Cardiac muscle cell (in vitro differentiated cells and primary cell): ENCODE results near the gene DDC. TPM values are rescaled to one million over a fixed set of nuclear protein-coding genes. Genes with fewer than 3 reads are reported as not detected.

Experiments used
- DNase-seq, 2 donors: peaks; one replicate each; pipeline versions ENCODE4 v3.0.0 to v3.0.0-alpha.2; 2010 to 2017; ENCODE audit warnings: low read depth in 1 of 2, low spot score in 1 of 2
- H3K27ac ChIP-seq: fragments of 200-600 bp; sonication (generic); 2 replicates; pipeline ENCODE4 v1.5.1; 2016
- H3K27me3 ChIP-seq: fragments of 200-600 bp; sonication (generic); 2 replicates; pipeline ENCODE4 v1.6.0; 2016; ENCODE audit warnings: control low read depth
- H3K36me3 ChIP-seq: fragments of 200-600 bp; sonication (generic); 2 replicates; pipeline ENCODE4 v1.5.1; 2016; ENCODE audit warnings: control low read depth
- H3K4me1 ChIP-seq: fragments of 200-600 bp; sonication (generic); 2 replicates; pipeline ENCODE4 v1.8.1; 2017; ENCODE audit warnings: low read depth, mild to moderate bottlenecking, mixed run types
- H3K4me3 ChIP-seq: fragments of 200-600 bp; sonication (generic); 2 replicates; pipeline ENCODE4 v1.5.1; 2016; ENCODE audit warnings: mild to moderate bottlenecking
- H3K9me3 ChIP-seq: fragments of 200-600 bp; sonication (generic); 2 replicates; pipeline ENCODE4 v1.5.1; 2017; ENCODE audit warnings: low read depth, mild to moderate bottlenecking, control low read depth
- polyA plus RNA-seq: library from polyadenylated mRNA; unstranded; fragments of >200 nt; fragmentation: Nextera tagmentation; extraction: Ambion mirVana; gene quantifications from 2 replicates; pipeline ENCODE4 v1.2.1, GENCODE V29; 2016
- total RNA-seq: library from RNA; depleted of rRNA; stranded (reverse); fragments of >200 nt; gene quantifications from 2 replicates; pipeline ENCODE4 v1.2.3, GENCODE V29; 2016
- TF ChIP-seq, protein P1 (sequence below): IDR thresholded peaks from 2 replicates; pipeline ENCODE4 v1.5.1; 2012; ENCODE audit warnings: low read depth, mild to moderate bottlenecking, low read length

DDC gene
- total and polyA plus RNA-seq, 2 experiments from 2014 or later: not detected

DNA sequence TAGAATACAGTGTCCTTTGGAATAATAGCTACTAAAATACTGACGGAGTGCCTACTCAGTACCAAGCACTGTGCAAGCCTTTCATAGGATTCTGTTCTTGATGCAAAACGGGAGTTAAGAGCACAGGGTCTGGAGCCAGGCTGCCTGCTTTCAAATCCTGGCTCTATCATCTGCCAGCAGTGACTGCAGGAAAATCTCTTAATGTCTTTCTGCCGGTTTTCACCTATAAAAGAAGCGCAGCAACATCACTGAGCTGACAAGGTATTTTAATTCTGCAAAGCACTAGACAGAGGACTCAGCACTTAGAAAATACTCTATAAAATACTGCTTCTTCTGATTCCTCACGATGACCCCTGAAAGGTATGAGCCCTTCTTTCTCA is 115.7 kb downstream of the DDC start:
- Histone ChIP-seq H3K27ac (no peak overlapping the region), H3K9me3 (no peaks in the 10 kb centered on the region), H3K4me1 (no peaks in the 10 kb centered on the region), H3K36me3 (no peaks in the 10 kb centered on the region), H3K4me3 (peak overlapping the region; percentile 58), H3K27me3 (peaks cover 7% of the 10 kb centered on the region)
- TF ChIP-seq, protein P1, sequence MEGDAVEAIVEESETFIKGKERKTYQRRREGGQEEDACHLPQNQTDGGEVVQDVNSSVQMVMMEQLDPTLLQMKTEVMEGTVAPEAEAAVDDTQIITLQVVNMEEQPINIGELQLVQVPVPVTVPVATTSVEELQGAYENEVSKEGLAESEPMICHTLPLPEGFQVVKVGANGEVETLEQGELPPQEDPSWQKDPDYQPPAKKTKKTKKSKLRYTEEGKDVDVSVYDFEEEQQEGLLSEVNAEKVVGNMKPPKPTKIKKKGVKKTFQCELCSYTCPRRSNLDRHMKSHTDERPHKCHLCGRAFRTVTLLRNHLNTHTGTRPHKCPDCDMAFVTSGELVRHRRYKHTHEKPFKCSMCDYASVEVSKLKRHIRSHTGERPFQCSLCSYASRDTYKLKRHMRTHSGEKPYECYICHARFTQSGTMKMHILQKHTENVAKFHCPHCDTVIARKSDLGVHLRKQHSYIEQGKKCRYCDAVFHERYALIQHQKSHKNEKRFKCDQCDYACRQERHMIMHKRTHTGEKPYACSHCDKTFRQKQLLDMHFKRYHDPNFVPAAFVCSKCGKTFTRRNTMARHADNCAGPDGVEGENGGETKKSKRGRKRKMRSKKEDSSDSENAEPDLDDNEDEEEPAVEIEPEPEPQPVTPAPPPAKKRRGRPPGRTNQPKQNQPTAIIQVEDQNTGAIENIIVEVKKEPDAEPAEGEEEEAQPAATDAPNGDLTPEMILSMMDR: no peak
- DNase-seq: no peak

DNA sequence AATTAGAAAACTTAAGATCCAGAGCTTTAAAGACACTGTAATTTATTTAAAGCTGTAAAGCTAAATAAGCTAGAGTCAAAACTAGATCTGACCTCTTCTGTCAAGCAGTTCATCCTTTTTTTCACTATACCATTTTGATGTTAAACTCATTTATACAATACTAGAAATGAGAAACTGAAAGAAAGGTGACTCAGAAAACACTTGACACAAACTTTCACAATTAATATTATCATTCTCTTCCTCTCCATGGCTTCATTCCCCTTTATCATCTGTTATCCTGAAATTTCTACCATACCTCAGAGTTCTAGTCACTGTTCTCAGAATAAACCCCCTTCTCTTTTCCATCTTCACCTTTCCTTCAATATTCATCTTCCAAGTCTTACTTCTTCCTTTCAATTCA is 116.4 kb downstream of the DDC start:
- Histone ChIP-seq H3K36me3 (no peaks in the 10 kb centered on the region), H3K9me3 (no peaks in the 10 kb centered on the region), H3K27ac (no peak overlapping the region), H3K4me1 (no peaks in the 10 kb centered on the region), H3K4me3 (no peak overlapping the region), H3K27me3 (peaks cover 6% of the 10 kb centered on the region)
- TF ChIP-seq, protein P1: no peak
- DNase-seq: no peak

DNA sequence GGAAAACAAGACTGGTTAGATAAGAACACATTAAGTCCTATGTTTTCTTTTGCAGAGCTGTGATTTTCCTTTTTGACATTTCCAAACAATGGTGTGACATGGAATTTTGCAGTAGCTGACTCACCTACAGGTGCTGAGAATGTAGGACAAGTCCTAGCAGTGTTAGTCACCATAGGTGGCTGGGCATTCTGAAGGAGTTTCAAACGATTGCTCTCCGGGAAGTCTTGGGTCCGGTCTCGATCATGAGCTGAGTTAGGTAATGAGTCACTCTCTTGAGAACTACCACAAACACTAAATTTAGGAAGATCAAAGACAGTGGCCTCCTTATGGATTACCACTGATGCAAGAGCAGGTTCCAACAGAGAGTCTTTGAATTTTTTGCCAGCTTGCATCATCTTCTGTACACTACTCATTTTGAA is 118.7 kb downstream of the DDC start:
- no peak overlapping the region for H3K4me3 ChIP-seq
- DNase-seq: peak in 1 of 2 donors; percentile 22
- H3K4me1 ChIP-seq: no peaks in the 10 kb centered on the region
- H3K9me3 ChIP-seq: no peaks in the 10 kb centered on the region
- no peak overlapping the region for H3K27ac ChIP-seq
- TF ChIP-seq, protein P1: no peak
- H3K27me3 ChIP-seq: no peaks in the 10 kb centered on the region
- H3K36me3 ChIP-seq: no peaks in the 10 kb centered on the region

DNA sequence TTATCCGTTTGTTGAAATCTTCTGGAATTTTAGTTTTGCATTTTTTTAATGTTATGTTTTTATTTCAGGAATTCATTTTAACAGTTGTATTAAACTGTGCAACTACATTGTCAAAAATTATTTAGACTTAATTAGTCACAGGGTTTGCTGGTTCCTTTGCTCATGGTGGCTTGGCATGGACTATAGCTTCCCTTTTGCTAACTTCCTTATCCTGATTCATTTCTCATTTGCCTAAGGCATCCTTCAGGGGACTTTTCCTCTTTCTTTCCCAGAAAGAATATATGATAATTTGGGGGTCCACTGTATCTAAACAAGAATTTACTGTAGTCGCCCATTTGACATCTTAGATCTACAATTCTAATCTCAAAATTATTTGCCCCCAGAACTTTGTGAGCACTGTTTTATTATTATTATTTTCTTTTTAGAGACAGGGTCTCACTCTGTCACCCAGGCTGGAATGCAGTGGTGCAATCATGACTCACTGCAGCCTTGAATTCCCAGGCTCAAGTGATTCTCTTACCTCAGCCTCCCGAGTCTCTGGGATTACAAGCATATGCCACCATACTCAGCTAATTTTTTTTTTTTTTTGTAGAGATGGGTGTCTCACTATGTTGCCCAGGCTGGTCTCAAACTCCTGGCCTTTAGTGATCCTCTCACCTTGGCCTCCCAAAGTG is 128.9 kb downstream of the DDC start:
- no peaks in the 10 kb centered on the region for H3K9me3 ChIP-seq
- peak in 1 of 2 donors; percentile 79 for DNase-seq
- H3K4me1 ChIP-seq: no peaks in the 10 kb centered on the region
- H3K36me3 ChIP-seq: peaks cover 2% of the 10 kb centered on the region
- no peaks in the 10 kb centered on the region for H3K27me3 ChIP-seq
- TF ChIP-seq, protein P1: no peak
- H3K4me3 ChIP-seq: no peak overlapping the region
- no peak overlapping the region for H3K27ac ChIP-seq

DNA sequence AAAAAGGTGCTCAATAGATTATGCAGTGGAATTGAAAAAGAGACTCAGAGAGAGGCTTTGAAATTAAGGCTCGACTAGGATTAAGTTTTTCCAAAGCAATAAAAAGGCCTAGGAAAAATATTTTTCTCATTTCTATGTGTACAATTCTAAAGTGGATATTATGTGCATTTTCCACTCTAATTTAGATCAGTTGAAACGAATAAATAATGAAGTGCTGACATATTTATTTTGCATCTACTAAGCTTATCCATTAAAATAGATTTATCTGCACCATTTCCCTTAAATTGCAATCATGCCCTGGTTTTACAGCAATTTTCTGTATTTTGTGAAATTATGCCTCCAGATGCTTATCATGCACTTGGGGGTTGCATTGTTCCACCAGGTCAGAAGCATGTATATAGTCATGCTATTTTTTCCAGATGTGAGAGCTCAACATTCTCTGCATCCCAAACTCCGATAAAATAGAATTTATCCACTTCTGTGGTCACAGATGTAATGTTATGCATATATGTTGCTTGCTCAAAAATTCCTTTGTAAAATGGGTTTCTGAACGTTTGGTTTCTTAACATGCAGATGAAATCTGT is 133.4 kb downstream of the DDC start:
- Histone ChIP-seq H3K4me1 (no peaks in the 10 kb centered on the region), H3K27me3 (peaks cover 3% of the 10 kb centered on the region)

More for the DNA sequence above, 133.4 kb downstream of the DDC start:
- Histone ChIP-seq H3K9me3 (no peaks in the 10 kb centered on the region), H3K27ac (no peak overlapping the region), H3K4me3 (no peak overlapping the region), H3K36me3 (no peaks in the 10 kb centered on the region)
- DNase-seq: no peak
- TF ChIP-seq, protein P1: no peak
